ENCODE results near the gene PEG3.
A peak's percentile ranks its signal among the peaks of the same experiment; 100 is the strongest.

Gene PEG3

DNA sequence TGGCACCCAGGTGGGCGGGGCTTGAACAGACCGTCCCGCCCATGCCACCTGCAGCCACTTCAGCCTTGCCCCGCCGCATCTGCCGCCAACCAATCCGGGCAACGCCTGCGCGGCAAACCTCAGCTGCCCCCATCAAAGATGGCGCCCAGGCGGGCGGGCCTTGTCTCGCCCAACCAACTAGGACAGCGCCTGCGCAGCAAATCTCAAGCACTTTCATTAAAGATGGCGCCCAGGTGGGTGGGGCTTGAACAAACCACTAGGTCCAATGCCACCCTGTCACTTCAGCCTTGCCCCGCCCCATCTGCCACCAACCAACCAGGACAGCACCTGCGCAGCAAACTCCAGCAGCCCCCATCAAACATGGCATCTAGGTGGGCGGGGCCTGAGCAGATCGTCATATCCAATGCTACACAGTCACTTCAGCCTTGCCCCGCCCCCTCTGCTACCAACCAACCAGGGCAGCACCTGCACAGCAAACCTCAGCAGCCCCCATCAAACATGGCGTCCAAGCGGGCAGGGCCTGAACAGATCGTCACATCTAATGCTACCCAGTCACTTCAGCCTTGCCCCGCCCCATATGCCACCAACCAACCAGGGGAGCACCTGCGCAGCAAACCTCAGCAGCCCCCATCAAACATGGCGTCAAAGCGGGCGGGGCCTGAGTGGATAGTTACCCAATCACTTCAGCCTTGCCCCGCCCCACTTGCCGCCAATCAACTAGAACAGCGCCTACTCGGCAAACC, 1.4 kb downstream of the PEG3 start:
- DNase-seq = peak; percentile 93

DNA sequence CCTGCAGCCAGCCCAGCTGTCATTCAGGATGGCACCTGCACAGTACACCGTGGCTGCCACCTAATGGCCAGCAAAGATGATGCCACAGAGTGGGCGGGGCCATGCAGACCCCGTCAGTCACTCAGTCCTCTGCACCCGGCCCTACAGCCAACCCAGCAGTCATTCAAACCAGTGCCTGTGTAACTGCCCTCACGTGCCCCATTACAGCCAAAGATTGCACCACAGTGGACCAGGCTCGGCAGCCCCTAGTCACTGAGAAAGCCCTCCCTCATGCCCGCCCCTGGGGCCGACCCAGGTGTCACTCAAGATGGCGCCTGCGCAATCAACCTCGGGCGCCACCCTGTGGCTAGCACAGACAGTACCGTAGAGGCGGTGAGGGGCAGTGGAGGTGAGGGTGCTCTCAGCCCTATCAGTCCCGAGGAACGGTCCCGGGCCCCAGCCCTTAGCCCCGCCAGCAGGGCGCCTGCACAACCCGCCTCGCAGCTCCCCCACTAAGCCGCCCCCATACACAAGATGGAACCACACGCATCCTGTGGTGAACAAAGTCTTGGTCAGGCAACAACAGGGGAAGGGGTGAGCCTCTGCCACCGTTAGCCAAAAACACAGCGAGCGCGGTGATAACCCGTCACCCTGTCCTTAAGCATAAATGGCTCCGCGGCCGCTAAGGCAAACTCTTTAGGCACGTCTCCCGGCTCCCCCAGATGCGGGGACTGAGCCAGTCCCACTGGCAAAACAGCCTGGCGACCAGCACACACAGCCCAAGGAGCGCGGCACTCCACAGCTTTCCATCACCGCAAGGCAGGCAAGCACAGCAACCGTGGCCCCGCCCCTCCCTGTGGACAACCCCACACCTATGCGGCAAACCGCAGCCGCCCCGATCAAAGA, 2.3 kb downstream of the PEG3 start:
- DNase-seq = peak; percentile 60

DNA sequence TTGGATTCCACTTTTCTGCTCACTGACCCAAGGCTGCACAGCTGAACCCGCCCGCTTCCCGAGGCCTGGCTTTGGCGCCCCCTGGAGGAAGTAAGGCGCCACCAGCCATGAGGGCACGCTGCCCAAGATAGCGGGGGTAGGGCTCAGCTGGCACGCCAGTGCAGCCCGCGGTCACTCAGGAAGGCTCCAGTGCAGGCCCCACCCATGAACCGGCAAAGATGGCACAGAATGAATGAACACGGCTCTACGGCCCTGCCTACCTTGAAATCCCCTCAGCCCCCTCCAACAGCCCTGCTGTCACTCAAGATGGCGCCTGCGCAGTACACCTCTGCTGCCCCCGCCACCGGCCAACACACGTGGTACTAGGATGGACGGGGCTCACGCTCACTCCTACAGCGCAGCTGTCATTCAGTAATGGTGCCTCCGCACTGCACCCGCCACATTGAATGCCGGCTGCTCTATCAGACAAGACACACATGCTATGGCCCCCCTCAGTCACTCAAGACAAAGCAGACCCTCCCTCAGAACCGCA, 3.0 kb downstream of the PEG3 start:
- DNase-seq = peak; percentile 52

DNA sequence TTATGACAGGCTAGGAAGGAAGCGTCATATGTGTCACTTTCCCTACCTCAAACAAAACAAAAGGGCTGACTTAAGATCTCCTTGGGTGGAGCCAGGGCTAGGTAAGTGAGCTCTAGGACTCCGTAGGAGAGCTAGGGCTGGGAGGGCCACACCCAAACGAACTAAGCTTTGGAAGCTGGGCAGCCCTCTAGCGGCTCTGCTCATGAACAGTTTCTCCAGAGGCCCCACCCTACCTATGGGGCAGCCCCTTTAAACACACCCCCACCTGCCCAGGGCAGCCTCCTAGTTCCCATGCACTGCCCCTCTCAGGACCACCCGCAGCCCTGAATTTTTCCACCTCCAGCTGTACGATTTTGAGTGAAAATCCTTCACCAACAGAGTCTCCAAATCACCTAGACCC, 3.5 kb downstream of the PEG3 start:
- DNase-seq = no peak

DNA sequence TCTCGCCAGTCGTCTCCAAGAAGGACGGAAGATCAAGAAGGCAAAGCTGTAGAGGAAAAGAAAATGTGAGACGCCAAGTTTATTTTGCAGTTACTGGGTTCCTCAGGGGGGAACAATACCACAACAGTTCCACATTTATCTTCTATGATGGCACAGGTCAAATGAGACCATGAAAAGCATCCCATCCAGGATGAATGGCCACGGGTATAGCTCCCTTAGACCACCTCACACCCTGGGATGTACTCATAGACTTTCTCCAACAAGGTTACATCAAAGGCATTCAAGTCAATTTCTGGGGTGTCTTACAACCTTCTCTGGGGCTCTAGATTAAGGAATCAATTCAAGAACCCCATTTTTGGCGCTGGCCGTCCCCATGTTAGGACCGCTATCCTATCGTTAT, 4.5 kb downstream of the PEG3 start:
- no peak for DNase-seq

DNA sequence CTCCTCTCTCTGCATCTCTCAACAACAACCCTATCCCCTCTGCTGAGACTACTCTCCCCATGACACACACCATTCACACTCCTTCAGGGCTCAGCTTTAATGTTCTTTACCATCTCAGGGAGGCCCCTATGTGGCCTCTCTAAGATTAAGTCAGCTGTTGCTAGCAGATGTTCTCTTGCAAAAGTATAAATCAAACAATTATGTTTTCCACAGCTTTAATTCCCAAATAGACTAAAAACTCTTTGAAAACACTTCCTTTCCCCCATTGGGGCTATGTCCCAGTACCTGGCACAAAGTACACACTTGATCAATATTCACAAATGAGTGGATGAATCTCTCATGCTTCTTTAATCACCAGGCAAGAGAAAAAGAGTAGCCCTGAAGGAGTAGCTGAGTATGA, 5.1 kb downstream of the PEG3 start:
- no peak for DNase-seq

DNA sequence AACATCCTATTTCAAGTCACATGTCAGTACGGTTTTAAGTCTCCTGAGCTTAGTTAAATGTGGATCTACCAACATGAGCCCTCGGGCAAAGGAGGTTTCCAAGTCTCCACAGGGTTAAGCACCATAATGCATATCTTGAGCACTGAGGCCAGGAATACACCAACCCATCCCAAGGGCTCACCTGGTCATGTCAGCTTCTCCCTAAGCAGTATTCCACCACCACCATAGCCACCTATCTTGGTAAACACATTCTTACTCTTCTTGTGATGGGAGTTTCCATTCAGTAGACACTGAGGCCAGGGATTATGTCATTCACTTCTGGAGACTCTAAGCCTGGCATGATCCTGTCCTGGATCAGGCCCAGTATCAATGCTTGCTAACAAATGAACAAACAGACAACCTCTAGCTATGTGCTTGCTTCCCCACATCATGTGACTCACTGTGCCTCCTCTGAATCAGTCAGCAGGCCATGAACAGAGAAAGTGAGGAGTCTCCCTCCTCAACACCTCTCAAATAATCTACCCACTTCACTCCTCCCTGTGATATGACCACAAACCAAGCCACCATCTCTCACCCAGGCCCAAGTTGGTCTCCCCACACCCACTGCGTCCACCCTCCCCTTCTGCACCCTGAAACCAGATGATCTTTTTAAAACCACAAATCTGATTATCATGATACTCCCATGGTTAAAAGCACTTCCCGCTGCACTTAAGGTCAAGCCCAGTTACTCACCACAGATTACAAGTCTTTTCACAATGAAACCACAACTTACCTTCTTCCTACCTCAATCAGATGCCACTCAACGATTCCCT, 5.8 kb downstream of the PEG3 start:
- DNase-seq = no peak

DNA sequence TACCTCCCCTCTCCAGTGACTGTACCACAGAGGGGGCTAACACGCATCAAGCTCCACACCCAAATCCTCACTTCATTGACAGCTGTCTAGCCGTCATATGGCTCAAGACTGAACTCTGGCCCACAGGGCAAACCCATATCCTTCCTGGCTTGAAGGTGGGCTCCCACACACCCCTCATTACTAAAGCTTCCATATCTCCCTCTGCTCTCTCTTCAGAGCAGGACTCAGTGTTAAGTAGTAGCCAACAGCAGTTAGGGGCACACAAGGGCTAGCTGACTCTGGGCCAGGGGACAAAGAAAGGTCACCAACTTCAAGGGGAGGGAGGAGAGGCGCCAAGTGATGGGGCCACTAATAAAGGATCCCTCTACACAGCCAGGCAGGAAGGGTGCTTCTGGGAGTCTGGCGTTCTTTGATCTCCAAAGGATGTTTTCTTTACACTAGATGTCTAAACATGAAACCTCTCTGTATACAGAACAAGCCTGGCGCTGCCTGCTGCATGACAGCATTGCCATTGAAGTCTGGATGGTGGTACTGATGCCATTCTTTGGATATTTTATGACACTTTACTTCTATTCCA, 8.1 kb downstream of the PEG3 start:
- DNase-seq = no peak

DNA sequence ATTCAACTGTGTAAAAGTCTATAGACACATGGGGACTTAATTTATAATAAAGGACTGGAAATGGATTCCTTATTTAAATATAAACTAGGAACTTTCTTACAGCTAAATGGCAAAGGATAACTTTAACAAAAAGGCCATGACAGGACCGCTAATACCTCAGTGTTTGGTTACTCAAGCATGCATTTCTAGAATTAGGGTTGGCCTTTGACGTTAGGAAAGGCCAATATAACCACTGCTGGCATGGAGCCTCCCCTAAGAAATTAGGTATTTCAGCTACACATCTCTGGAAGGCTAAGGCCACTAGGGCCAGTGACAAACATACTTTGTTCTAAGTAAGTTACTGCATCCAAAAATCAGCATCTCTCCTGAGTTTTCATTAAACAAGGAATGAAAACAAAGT, 9.3 kb downstream of the PEG3 start:
- DNase-seq = no peak

DNA sequence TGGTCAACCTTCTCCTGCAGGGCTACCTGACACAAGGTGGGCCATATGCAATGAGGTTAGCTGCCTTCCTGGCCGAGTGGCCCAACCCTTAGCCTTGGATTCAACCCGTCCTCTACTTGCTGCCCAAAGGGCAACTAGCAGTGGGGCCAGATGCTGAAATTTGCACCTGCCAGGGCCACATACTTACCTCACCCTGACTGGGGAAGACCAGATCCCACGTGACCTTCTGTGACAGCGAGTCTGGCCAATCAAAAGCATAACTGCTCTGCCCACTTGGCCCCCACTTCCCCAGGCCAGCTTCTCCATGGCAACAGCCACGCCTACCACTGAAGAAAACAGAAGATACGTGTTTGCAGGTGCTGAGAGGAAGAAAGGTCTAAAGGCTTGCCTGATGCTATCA, 10.9 kb downstream of the PEG3 start:
- DNase-seq = no peak

DNA sequence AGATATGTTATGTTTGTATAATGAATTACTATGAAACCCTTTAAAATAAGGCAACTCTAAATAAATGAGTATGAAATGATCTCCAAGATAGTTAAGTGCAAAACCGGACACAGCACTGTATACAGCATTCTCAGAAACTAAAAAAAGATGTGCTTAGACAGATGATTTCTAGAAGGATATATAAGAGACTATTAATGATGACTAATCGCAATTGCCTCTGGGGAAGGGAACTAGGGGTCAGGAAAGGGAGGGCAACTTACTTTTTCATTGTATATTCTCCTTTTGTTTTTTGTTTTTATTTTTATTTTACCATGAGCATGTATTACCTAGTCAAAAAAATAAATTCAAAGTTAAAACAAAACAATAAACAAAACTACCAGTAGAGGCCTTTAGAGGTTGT, 12.8 kb downstream of the PEG3 start:
- DNase-seq = no peak

DNA sequence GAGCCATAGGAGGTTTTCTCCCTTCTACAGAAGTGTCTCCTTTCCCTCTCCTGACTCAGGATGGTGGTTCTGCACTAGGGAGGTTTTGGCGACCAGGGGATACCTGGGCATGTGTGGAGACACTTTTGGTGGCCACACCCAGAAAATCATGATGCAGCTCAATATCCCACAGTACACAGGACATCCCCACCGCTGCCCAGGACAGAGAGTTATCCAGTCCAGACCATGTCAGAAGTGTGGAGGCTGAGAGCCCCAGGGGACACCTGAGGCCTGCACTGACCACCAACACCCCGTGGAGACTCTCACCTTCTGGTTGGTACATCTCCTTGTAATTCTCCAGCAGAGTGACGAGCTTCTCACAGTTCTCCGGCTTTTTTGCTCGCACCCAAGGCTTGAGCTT, 16.6 kb downstream of the PEG3 start:
- no peak for DNase-seq

DNA sequence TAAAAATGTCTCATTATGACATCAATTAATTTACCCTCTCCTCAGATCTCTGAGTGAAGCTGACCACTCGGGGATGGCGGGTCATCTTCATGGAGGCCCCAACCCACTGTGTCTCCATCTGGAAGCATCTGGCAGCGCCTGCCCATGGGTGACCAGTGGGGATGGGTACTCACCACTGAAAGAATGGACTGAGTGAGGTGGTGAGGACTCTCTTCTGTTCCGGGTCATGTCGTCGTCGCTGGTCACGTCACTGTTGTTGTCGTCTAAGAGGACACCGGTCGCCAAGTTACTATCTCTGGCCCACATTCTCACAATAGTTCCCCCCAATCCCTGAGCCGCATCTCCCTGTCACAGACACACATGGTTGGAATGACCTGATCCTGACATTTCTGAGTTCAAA, 17.1 kb downstream of the PEG3 start:
- DNase-seq = no peak

DNA sequence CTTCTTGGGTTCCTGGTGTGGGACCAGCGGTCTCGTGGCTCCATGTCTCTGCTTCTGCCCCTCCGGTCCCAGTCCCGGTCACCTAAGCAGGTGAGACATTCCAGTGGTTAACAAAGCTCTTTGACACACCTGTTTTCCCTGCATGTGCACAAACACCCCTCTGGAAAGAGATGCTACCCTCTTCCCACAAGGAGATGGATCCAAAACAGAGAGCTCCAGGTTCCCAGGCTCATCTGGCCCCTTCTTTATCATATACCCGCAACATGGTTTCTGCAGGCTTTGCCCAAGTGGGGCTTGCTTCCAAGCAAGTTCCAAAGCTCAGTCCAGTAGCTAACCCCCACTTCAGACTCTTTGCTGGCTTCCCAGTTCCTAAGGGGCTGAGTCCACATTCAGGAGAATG, 17.8 kb downstream of the PEG3 start:
- DNase-seq = no peak

DNA sequence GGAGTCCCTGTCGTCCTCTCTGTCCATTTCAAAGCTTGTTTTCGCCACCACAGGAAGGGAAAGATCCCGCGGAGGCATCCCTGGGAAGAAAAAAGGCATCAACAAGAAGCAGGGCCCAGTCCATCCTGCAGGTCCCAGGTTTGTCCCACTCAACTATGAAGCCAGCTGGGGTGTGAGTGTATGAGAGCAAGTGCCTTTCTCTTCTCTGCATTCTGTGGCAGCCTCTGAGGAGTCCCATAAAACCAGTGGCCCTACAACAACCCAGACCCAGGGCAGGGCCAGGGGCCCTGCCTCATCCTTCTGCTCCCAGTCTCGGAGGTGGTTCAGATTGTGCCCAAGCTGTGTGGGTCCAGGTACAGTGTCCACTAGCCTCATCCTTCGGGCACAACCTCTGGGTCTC, 18.9 kb downstream of the PEG3 start:
- DNase-seq = no peak

DNA sequence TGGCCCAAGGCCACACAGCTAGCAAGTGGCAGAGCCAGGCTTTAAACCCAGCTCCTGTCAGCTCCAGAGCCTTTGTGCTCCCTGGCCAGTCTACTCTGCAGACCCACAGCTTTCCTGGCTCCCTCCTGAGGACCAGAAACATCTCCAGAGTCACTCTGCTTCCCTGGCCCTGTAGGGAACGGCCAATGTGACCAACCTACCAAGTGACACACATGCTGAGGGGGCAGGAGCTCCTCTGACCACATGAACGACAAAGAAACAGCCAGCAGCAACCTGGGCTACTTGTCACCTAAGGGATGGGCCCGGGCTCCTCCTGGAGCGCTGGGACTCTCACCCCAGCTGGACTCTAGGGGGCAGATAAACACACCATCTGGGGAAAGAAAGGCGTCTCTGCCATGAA, 19.3 kb downstream of the PEG3 start:
- DNase-seq = no peak

DNA sequence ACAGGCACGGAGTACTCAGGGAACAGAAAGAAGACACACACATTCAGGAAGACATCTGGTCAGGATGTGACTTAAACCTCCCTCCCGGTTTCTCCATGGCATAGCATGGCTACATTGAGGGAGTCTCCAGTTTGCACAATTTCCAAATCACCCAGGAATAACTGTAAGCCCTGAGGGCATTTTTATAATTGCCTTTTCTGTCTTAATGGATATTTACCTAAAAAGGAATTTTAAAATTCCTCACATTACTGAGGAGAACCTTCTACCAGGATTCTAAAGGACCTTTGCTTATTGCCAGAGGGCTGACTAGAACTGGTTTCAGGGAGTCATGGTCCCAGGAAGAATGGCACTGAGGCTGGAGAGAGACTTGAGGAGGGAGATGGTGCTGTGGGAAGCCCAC, 21.4 kb downstream of the PEG3 start:
- no peak for DNase-seq

DNA sequence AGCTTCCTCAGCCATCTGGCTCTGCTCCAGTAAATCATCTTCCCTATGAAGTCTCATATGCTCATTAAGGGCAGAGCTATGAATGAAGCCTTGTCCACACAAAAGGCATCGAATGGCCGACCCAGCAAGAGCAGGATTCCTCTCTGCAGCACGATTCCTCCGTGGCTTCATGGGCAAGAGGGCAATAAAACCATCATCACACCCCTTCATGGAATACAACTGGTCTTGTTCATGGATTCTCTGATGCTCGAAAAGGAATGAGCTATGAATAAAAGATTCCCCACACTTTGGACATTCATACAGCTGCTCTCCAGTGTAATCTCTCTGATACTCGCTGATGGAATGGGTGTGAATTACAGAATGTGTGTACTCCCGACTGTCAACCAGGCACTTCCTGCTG, 25.9 kb downstream of the PEG3 start:
- DNase-seq = no peak

DNA sequence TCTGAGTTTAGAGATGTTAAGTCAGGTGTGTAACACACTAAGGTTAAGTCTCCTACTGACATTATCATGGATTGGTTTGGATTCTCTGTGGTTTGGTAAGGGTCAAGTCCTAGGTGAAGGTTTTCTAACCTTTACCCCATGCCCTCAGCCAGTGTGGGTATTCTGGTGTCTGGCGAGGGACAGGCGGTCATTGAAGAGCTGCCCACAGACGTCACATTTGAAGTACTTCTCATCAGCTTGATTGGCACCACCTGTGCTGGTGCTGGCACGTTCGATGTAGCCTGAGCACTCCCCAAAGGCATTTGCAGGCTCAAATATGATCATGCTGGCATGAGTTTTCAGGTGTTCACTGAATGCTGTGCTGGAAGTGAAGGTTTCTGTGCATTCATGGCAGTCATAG, 27.0 kb downstream of the PEG3 start:
- DNase-seq = no peak

DNA sequence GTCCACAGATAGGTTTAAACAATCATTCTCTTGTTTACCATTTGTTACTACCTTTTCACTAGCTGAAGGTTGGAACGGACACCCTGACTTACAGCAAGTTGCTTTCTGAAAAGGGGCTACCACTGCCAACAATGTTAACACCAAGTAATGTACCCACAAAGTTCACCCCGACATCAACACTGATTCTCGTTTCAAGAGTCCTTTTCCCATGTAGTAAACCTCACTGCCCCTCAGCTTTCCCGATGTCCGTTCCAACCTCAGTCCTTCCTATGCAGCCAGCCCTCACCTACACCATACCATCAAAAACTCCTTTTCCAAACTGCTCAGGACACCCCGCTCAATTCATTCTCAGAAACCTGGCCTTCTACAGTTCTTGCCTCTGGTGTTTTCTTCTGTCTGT, 29.0 kb downstream of the PEG3 start:
- no peak for DNase-seq

DNA sequence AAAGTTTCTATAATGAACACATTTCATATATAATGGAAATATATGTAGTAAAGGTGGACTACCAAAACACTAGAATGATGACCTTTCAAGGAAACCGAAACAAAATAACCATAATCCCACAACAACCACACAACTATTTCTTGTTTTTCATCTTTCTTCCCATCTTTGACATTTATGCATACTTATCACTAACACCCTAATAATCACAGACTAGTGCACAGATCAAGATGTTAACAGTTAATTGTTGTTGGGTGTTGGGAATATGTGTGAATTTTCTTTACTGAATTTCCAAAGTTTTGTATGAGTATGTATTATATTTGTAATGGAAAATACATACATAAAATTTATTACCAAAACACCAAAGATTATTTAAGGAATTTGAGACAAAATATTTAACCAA, 30.3 kb downstream of the PEG3 start:
- no peak for DNase-seq

DNA sequence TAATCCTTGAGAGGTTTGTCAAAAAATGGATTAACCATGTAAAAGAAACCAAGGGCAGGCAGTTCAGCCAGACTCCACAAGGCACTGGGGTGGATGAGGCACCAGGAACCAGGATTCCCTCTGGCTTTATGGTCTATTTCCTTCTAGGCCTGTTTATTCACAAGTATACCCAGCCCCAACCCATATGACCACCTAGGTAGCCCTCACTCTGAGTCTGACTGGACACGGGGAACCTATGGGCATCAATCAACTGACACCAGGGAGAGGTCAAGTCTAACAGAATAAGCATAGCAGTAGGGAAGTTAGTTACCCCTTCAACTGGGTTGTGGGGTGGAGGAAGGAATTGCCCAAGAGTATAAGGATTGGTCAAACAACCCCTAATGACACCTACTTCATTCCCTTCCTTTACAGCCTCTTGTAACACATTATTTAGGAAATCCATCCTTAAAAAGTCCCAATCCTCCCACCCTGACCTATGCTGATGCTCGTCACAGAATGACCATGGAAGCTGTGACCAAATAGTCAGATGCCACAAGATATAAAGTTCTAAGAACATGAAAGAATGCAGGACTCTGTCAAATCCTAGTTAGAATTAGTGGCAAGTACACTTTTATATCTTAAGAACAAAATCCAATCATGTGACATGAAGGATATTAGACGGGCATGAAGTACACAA, 31.7 kb downstream of the PEG3 start:
- no peak for DNase-seq

Data from fibroblast of skin of back (primary cell).